ENCODE results near the gene CITED1. TPM values are rescaled to one million over a fixed set of nuclear protein-coding genes. Genes with fewer than 3 reads are reported as not detected.

The CITED1 gene
- total and polyA plus RNA-seq, 4 donors, result 0.34 to 1.8 (median 0.47) TPM; not detected in 1

DNA sequence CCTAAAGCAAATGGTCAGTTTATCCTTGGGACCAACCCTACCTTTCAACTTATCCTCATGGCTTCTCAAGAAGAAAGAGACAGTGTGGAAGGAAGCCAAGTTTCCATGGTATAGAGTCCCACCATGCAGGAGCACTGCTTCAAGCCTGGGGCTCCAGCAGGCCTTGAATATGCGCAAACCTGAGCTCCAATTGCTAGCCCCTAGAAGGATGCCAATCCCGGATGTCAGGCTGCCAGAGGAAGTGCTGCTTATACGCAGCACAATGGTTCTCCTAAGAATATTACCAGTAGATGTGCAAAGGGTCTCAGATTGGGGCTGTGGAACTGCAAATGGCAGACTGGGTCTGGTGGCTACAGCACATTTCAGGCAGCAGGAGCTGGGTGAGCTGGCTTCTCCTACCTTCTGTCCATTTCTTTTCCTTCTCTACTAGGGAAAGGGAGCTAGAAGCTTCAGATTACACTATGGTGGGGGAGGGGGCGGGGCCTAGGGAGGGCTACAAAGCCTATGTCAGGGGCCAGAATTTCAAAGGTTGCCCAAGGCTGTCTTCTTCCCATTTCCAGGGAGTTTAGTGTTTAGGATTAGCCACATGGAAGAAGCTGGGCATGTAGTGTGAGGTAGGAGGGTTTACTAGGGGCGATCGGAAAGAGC is 40.7 kb upstream of the CITED1 start:
- TF ChIP-seq, protein P1, sequence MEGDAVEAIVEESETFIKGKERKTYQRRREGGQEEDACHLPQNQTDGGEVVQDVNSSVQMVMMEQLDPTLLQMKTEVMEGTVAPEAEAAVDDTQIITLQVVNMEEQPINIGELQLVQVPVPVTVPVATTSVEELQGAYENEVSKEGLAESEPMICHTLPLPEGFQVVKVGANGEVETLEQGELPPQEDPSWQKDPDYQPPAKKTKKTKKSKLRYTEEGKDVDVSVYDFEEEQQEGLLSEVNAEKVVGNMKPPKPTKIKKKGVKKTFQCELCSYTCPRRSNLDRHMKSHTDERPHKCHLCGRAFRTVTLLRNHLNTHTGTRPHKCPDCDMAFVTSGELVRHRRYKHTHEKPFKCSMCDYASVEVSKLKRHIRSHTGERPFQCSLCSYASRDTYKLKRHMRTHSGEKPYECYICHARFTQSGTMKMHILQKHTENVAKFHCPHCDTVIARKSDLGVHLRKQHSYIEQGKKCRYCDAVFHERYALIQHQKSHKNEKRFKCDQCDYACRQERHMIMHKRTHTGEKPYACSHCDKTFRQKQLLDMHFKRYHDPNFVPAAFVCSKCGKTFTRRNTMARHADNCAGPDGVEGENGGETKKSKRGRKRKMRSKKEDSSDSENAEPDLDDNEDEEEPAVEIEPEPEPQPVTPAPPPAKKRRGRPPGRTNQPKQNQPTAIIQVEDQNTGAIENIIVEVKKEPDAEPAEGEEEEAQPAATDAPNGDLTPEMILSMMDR (IDR thresholded peaks at IDR 0.05; ENCODE audit: control extremely low read depth, extremely low read depth), result no peak
- peaks cover 5 to 23% (median 20%) of the 10 kb centered on the region in 3 donors for H3K27me3 ChIP-seq (ENCODE audit: control insufficient read depth in 3 of 3, insufficient read depth in 3 of 3, low read length in 2 of 3)
- H3K27ac ChIP-seq (ENCODE audit: low read depth in 1 of 2, low read length in 1 of 2), result no peak overlapping the region
- H3K9me3 ChIP-seq (ENCODE audit: control insufficient read depth in 4 of 4, insufficient read depth in 3 of 4, low read length in 3 of 4), result peaks cover 0 to 2% (median 0%) of the 10 kb centered on the region in 4 donors
- no peak overlapping the region for H3K9ac ChIP-seq (ENCODE audit: insufficient read depth in 1 of 2, low read length in 2 of 2)
- DNase-seq (no peak), ATAC-seq (ENCODE audit: insufficient read depth, low FRiP score) (no peak)
- H3K4me1 ChIP-seq (ENCODE audit: control insufficient read depth in 5 of 5, insufficient read depth in 5 of 5, low read length in 5 of 5), result no peaks in the 10 kb centered on the region
- H3K36me3 ChIP-seq (ENCODE audit: control insufficient read depth in 4 of 4, insufficient read depth in 4 of 4, low read length in 4 of 4), result peaks cover 0 to 2% (median under 1%) of the 10 kb centered on the region in 4 donors
- 65 to 93% methylated on average over 6 of the region's 6 CpGs for WGBS, 2 donors
- H3K4me3 ChIP-seq, result no peak overlapping the region

DNA sequence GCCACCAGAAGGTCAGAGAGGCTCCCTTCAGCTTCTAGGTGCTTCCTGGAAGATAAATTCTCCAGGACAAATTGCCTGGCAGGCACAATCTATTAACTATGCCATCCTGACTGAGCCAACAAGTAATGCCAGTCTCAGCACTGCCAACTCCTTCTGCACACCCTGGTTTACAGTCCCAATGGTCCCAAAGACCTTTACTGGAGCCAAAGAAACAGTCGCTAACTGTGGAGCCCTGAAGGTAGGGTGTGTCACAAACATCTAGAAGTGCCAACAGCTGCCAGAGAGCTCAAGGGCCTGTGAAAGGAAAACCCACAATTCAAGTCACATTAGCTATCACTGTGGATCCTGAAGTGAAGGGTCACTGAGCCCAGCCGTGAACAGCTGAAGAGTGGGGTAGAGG is 34.9 kb upstream of the CITED1 start:
- Histone ChIP-seq H3K27ac (ENCODE audit: low read depth in 1 of 2, low read length in 1 of 2) (no peak overlapping the region), H3K9me3 (ENCODE audit: control insufficient read depth in 4 of 4, insufficient read depth in 3 of 4, low read length in 3 of 4) (peaks cover 0 to 2% (median 0%) of the 10 kb centered on the region in 4 donors), H3K4me1 (ENCODE audit: control insufficient read depth in 5 of 5, insufficient read depth in 5 of 5, low read length in 5 of 5) (no peaks in the 10 kb centered on the region), H3K36me3 (ENCODE audit: control insufficient read depth in 4 of 4, insufficient read depth in 4 of 4, low read length in 4 of 4) (peaks cover 0 to 3% (median 0%) of the 10 kb centered on the region in 4 donors), H3K9ac (ENCODE audit: insufficient read depth in 1 of 2, low read length in 2 of 2) (no peak overlapping the region), H3K4me3 (no peak overlapping the region), H3K27me3 (ENCODE audit: control insufficient read depth in 3 of 3, insufficient read depth in 3 of 3, low read length in 2 of 3) (peaks cover 5 to 27% (median 27%) of the 10 kb centered on the region in 3 donors)
- DNase-seq (no peak), ATAC-seq (ENCODE audit: insufficient read depth, low FRiP score) (no peak)
- 80 to 94% methylated on average over 2 of the region's 2 CpGs for WGBS, 2 donors
- TF ChIP-seq, protein P1 (IDR thresholded peaks at IDR 0.05; ENCODE audit: control extremely low read depth, extremely low read depth), result no peak

DNA sequence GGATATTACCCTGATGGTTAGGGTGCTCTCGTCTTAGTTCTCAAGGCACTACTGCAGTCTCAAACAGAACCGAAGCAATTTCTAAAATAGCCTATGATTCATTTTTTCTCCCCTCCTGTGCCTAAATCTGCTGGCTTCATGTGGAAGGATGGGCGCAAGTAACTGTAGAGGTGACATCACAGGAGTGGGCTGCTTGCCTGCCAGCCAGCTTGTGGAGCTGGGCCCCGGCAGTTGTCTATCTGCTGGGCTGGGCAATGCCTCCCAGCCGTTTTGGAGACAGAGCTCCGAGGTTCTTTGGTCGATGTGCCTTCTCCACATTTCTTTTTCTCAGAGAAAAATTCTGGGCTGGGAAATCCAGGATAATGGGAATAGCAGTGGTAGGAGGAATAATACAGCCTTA is 34.3 kb upstream of the CITED1 start:
- TF ChIP-seq, protein P1 (IDR thresholded peaks at IDR 0.05; ENCODE audit: control extremely low read depth, extremely low read depth), result no peak

More for the DNA sequence above, 34.3 kb upstream of the CITED1 start:
- ATAC-seq (ENCODE audit: insufficient read depth, low FRiP score), result no peak
- H3K36me3 ChIP-seq (ENCODE audit: control insufficient read depth in 4 of 4, insufficient read depth in 4 of 4, low read length in 4 of 4), result peaks cover 0 to 3% (median 0%) of the 10 kb centered on the region in 4 donors
- H3K4me3 ChIP-seq, result no peak overlapping the region
- 81 to 98% methylated on average over 7 of the region's 7 CpGs for WGBS, 2 donors
- H3K27ac ChIP-seq (ENCODE audit: low read depth in 1 of 2, low read length in 1 of 2), result no peak overlapping the region
- peaks cover 0 to 2% (median 0%) of the 10 kb centered on the region in 4 donors for H3K9me3 ChIP-seq (ENCODE audit: control insufficient read depth in 4 of 4, insufficient read depth in 3 of 4, low read length in 3 of 4)
- no peak for DNase-seq
- H3K4me1 ChIP-seq (ENCODE audit: control insufficient read depth in 5 of 5, insufficient read depth in 5 of 5, low read length in 5 of 5), result no peaks in the 10 kb centered on the region
- H3K9ac ChIP-seq (ENCODE audit: insufficient read depth in 1 of 2, low read length in 2 of 2), result no peak overlapping the region
- peaks cover 5 to 32% (median 23%) of the 10 kb centered on the region in 3 donors for H3K27me3 ChIP-seq (ENCODE audit: control insufficient read depth in 3 of 3, insufficient read depth in 3 of 3, low read length in 2 of 3)
